GM21723 (cell line): ENCODE measurements around the gene SLC22A4.
A peak's percentile ranks its signal among the peaks of the same experiment; 100 is the strongest.

Experiments used
- ATAC-seq: cut with Tn5 transposase; IDR thresholded peaks from one replicate; pipeline ENCODE4 v1.9.1; 2021; ENCODE audit warnings: mild to moderate bottlenecking, moderate library complexity; ENCODE audit not compliant: unreplicated experiment

The SLC22A4 gene

GRCh38 chr5:132261881-132262845 is 32.0 kb upstream of the SLC22A4 start:
- ATAC-seq = no peak

GRCh38 chr5:132262882-132263547 is 31.2 kb upstream of the SLC22A4 start:
- ATAC-seq = no peak

- no peak for ATAC-seq
These were observed 30.5 kb upstream of the SLC22A4 start for GRCh38 chr5:132263548-132264261.

GRCh38 chr5:132264546-132265335 is 29.5 kb upstream of the SLC22A4 start:
- no peak for ATAC-seq

- ATAC-seq = no peak
These were observed 28.7 kb upstream of the SLC22A4 start for GRCh38 chr5:132265336-132266030.

- no peak for ATAC-seq
These were observed 28.0 kb upstream of the SLC22A4 start for GRCh38 chr5:132266031-132266835.

GRCh38 chr5:132266836-132267160 is 27.4 kb upstream of the SLC22A4 start:
- ATAC-seq = no peak

- no peak for ATAC-seq
These were observed 26.9 kb upstream of the SLC22A4 start for GRCh38 chr5:132267166-132267739.

- peak; percentile 10 for ATAC-seq
These were observed 26.0 kb upstream of the SLC22A4 start for GRCh38 chr5:132267931-132268768.

- ATAC-seq = peak; percentile 81
These were observed 25.2 kb upstream of the SLC22A4 start for GRCh38 chr5:132268769-132269551.

GRCh38 chr5:132269635-132270334 is 24.4 kb upstream of the SLC22A4 start:
- ATAC-seq = no peak

GRCh38 chr5:132270335-132270665 is 23.9 kb upstream of the SLC22A4 start:
- ATAC-seq = no peak

GRCh38 chr5:132270706-132271105 is 23.5 kb upstream of the SLC22A4 start:
- no peak for ATAC-seq

GRCh38 chr5:132271251-132272246 is 22.6 kb upstream of the SLC22A4 start:
- ATAC-seq = no peak

GRCh38 chr5:132272311-132273210 is 21.6 kb upstream of the SLC22A4 start:
- no peak for ATAC-seq
